Skeletal muscle tissue (tissue), 4 donors: ENCODE data around the gene PTPRK. TPM values are rescaled to one million over a fixed set of nuclear protein-coding genes. Genes with fewer than 3 reads are reported as not detected.

Source experiments
- H3K27ac ChIP-seq: one replicate; pipeline ENCODE4 v1.7.0; 2013; ENCODE audit warnings: mild to moderate bottlenecking, low read depth, low read length, inconsistent platforms
- H3K27me3 ChIP-seq, 3 donors: one replicate each; pipeline ENCODE4 v1.7.0; 2013; ENCODE audit warnings: low read length in 3 of 3; ENCODE audit not compliant: control insufficient read depth in 3 of 3, insufficient read depth in 3 of 3
- H3K36me3 ChIP-seq, 3 donors: one replicate each; pipeline ENCODE4 v1.7.0; 2013; ENCODE audit warnings: low read length in 3 of 3; ENCODE audit not compliant: control insufficient read depth in 3 of 3, insufficient read depth in 3 of 3
- H3K4me1 ChIP-seq, 3 donors: one replicate each; pipeline ENCODE4 v1.7.0; 2013; ENCODE audit warnings: low read length in 3 of 3, mild to moderate bottlenecking in 3 of 3; ENCODE audit not compliant: control insufficient read depth in 3 of 3, insufficient read depth in 3 of 3
- H3K4me3 ChIP-seq, 3 donors: one replicate each; pipeline ENCODE4 v1.7.0; 2013; ENCODE audit warnings: low read length in 3 of 3
- H3K9ac ChIP-seq, 3 donors: one replicate each; pipeline ENCODE4 v1.7.0; 2013; ENCODE audit warnings: low read length in 3 of 3, mild to moderate bottlenecking in 3 of 3, moderate library complexity in 2 of 3, low read depth in 1 of 3
- H3K9me3 ChIP-seq, 3 donors: one replicate each; pipeline ENCODE4 v1.7.0; 2013; ENCODE audit warnings: low read length in 3 of 3; ENCODE audit not compliant: control insufficient read depth in 3 of 3
- total RNA-seq: library from RNA; depleted of rRNA; stranded (reverse); fragments of >200 nt; gene quantifications from one replicate; pipeline ENCODE4 v1.2.3, GENCODE V29; 2014
- donor health status: Osteomylitis.

Gene PTPRK
- total RNA-seq, 1 donor from 2014 or later = 37.1 TPM

DNA sequence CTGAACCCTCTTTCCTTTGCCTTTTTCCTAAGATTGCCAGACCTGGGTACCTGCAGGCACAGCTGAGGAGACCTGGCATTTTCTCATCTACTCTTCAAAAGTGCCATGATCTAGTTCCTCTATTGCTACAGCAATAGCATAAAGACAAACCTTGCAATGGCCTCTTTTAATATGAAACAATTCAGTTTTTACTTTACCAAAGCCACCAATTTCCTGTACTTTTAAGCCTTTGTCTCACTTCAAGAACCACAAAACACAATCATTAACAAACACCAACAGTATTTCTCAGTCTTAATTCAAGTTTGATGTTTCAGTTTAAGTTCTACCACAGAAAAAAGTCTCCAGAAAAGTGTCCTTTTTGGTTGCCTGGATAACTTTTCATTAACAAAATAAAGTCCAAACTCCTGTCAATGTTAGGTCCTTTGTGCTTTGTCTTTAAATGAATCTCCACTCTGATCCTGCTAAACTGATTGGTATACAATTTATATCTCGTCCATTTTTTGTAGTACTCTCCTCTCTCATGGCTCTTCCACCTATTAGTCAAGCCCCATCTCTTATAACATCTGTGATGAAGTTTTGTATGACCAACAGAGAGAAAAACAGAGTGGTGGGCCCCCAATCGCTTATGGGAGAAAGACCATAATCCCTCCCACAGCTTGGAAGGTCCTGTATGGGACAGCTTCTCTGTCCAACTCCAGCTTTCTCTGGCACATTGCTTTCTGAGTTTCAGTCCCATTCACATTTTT is 569.1 kb downstream of the PTPRK start:
- H3K4me3 ChIP-seq = no peak overlapping the region
- no peaks in the 10 kb centered on the region for H3K36me3 ChIP-seq
- no peaks in the 10 kb centered on the region for H3K9me3 ChIP-seq
- H3K4me1 ChIP-seq = no peaks in the 10 kb centered on the region
- no peak overlapping the region for H3K27ac ChIP-seq
- no peak overlapping the region for H3K9ac ChIP-seq
- H3K27me3 ChIP-seq = no peaks in the 10 kb centered on the region

DNA sequence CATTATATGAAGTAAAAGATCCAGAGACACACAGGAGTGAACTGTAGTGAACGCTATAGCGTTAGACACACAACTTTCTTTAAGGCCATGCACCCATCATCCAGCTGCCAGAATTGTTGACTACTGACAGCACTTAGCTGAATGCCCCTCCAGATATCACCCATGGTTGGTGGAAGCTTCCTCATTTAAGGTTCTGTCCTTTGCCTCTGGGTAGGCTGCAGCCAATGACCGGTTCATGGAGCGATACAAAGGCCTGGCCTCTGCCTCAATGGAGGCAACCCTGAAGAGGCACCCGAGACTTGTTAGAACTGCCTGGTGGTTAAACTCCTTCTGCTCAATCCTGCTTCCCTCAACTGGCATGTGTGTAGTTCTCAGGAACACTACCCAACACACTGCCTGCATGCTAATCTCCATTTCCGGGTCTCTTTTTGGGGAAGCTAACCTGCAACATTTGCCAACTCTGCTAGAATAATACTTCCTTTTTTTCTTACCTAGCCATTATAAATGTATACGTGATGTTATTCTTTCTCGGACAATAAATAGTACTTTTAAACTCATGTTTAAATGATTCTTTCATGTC is 569.7 kb downstream of the PTPRK start:
- H3K4me3 ChIP-seq = no peak overlapping the region
- no peak overlapping the region for H3K27ac ChIP-seq
- H3K9ac ChIP-seq = no peak overlapping the region

DNA sequence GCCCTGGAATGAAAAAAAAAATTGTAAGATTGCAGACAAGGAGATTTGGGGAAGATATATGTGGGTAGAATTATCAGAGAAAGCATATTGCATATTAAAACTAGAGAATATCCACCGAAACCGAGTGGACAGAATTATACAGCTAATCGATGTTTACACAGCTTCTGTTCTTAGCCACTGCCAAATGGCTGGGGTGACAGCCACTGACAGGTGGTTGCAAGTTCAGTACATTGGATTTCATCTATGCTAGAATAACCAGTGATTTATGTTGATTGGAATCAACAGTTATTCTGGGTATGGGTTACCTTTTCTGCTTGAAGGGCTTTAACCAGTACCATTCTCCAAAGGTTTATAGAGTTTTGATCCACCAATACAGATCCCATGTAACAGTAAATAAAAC is 571.1 kb downstream of the PTPRK start:
- H3K4me3 ChIP-seq = no peak overlapping the region
- no peak overlapping the region for H3K9ac ChIP-seq
- H3K27me3 ChIP-seq = no peaks in the 10 kb centered on the region
- H3K36me3 ChIP-seq = no peaks in the 10 kb centered on the region
- H3K4me1 ChIP-seq = no peaks in the 10 kb centered on the region
- H3K27ac ChIP-seq = no peak overlapping the region
- H3K9me3 ChIP-seq = no peaks in the 10 kb centered on the region

More for the DNA sequence above, 569.7 kb downstream of the PTPRK start:
- H3K4me1 ChIP-seq = no peaks in the 10 kb centered on the region
- H3K27me3 ChIP-seq = no peaks in the 10 kb centered on the region
- no peaks in the 10 kb centered on the region for H3K36me3 ChIP-seq
- no peaks in the 10 kb centered on the region for H3K9me3 ChIP-seq

DNA sequence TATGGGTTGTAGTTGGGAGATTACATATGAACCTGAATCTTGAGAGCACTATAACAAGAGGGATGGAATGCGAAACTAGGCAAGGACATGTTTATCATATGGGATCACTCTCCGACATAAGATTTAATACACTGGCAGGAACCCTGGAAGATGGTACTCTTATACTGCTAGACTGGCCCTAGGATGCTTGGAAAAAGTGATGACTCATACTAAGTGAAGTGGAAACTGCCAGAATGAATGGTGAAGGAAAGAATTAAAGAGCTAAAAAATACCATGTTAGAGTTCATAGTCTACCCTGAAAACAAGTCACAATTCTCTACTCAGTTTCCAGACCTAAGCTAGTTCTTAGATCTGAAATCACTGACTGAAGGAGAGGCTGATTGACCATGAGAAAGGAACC is 574.0 kb downstream of the PTPRK start:
- Histone ChIP-seq H3K4me1 (no peaks in the 10 kb centered on the region), H3K36me3 (no peaks in the 10 kb centered on the region), H3K4me3 (no peak overlapping the region), H3K9me3 (no peaks in the 10 kb centered on the region), H3K27ac (no peak overlapping the region), H3K9ac (no peak overlapping the region), H3K27me3 (no peaks in the 10 kb centered on the region)

DNA sequence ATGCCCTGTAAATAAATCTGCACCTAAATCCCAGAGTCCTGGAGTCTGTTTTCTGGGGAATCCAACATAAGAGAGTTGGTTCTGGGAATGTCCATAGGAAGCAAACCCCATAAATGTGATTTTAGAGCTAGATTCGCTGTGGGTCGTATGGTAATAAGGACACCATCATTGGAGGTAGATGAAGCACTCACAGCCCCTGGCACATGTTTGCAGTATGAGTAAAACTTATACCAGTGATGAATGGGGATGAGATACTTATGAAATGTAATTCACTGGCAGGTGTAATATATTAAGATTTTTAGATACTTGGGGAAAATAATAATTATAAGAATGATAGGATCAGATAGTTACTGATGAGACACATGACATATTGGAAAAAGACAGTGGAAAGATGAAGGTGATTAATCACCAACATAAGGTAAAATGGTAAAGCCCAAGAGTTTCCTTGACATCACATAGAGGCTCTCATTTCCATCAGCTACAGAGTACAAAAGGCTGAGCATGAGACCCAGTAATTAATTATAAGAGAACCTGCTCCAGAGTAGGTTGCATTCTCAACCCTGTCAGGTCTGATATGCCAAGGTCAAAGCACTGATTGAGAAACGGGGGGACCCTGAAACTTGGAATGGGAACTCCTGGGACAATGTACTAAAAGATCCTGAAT is 574.8 kb downstream of the PTPRK start:
- Histone ChIP-seq H3K27me3 (no peaks in the 10 kb centered on the region), H3K9me3 (no peaks in the 10 kb centered on the region), H3K9ac (no peak overlapping the region), H3K27ac (no peak overlapping the region), H3K4me1 (no peaks in the 10 kb centered on the region), H3K36me3 (no peaks in the 10 kb centered on the region), H3K4me3 (no peak overlapping the region)

DNA sequence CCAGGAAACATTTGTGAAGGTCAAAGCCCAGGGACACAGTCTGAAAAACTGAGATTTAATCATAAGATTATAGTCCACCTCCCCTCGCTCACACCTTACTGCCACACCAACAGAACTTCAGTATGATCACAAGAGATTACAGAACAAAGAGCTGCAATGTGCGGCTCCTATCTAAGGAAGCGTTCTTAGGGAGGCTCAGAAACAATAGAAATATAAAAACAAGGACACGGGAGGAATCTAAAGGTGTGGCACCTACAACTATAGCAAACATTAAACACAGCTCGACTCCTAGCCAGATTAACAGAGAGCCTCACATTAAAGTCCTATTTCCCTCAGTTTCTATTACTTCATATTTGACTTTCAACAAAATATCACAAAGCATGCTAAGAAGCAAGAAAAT is 579.2 kb downstream of the PTPRK start:
- Histone ChIP-seq H3K36me3 (no peaks in the 10 kb centered on the region), H3K4me1 (no peaks in the 10 kb centered on the region), H3K27me3 (no peaks in the 10 kb centered on the region), H3K27ac (no peak overlapping the region), H3K9ac (no peak overlapping the region), H3K4me3 (no peak overlapping the region), H3K9me3 (no peaks in the 10 kb centered on the region)

DNA sequence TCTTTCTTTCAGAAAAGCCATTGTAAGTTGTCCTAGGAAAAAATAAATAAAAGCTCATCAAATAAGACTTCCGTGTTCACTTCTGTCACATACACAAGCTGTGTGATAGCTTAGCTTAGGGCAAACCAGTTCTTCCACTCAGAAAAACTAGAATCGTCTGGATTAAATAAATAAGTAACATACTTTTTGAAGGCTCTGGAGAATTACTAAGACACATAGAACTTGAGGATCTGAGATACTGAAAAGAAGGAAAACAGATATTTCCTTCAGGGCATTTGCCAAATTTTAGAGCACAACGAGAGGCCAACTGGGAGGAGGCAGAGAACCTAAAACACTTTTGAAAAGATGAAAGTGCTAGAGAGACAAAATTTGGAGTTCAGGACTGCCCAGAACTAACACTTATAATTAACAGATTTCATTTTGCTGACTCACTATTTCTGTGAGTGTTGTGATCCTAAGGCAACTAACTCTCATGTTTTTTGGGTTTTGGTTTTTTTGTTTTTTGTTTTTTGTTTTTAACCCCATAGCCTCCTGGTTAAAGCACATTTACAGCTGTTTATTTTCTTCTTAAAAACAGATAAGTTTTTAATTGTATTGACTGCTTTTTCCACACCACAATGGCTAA is 580.8 kb downstream of the PTPRK start:
- no peak overlapping the region for H3K4me3 ChIP-seq
- no peak overlapping the region for H3K9ac ChIP-seq
- no peaks in the 10 kb centered on the region for H3K36me3 ChIP-seq
- no peaks in the 10 kb centered on the region for H3K27me3 ChIP-seq
- no peaks in the 10 kb centered on the region for H3K4me1 ChIP-seq
- H3K27ac ChIP-seq = no peak overlapping the region
- H3K9me3 ChIP-seq = no peaks in the 10 kb centered on the region

DNA sequence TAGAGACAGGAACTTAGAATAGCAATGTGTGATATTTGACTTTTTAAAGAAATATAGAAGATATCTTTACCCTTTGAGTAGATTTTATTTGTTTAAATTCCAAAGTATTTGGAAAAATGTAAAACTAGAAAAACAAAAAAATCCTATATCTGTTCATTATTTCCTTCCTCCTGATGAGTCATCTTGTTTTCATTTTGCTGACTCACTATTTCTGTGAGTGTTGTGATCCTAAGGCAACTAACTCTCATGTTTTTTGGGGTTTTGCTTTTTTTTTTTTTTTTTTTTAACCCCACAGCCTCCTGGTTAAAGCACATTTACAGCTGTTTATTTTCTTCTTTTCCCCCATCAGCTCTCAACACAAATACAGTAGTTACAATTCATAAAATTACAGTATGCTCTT is 581.7 kb downstream of the PTPRK start:
- H3K27me3 ChIP-seq = no peaks in the 10 kb centered on the region
- no peak overlapping the region for H3K9ac ChIP-seq
- no peaks in the 10 kb centered on the region for H3K4me1 ChIP-seq

DNA sequence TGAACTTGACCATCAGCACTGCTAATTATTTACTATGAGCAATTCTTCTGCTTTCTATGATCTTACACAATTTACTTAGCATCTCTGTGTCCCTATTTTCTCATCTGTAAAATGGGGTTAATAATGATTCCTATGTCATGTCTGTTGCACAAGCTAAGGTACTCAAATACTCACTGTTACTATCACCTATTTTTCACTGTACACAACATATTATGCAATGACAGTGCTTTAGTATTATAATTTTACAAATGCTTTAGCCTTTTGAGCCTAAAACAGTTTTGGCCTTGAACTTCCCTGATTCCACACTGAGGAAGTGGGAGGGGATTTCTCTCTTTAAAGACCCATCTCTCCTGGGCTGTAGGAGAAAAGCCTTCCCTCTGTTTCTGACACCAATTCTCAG is 582.7 kb downstream of the PTPRK start:
- H3K9ac ChIP-seq = no peak overlapping the region
- H3K27ac ChIP-seq = no peak overlapping the region
- H3K36me3 ChIP-seq = no peaks in the 10 kb centered on the region
- H3K27me3 ChIP-seq = no peaks in the 10 kb centered on the region
- H3K9me3 ChIP-seq = peaks cover 0 to 6% (median under 1%) of the 10 kb centered on the region in 3 donors
- H3K4me1 ChIP-seq = no peaks in the 10 kb centered on the region
- no peak overlapping the region for H3K4me3 ChIP-seq

More for the DNA sequence above, 581.7 kb downstream of the PTPRK start:
- Histone ChIP-seq H3K36me3 (no peaks in the 10 kb centered on the region), H3K4me3 (no peak overlapping the region), H3K27ac (no peak overlapping the region), H3K9me3 (peaks cover 0 to 3% (median 0%) of the 10 kb centered on the region in 3 donors)

DNA sequence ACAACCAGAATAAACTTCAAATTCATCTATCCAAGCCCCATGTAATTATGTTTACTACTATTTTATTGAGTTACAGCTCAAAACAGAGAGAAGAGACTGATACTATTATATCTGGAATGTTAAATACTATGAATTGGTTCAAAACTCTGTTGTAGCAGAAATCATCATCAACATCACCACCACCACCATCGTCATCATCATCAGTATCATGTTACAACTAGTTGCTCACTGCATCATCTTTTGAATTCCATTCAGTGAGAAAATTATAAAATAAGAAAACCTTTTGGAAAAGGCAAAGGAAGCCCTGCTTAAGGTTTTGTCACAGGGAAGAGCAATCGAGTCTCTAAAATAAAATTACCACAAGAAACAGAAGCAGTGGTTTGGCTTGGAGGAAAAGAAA is 583.3 kb downstream of the PTPRK start:
- no peak overlapping the region for H3K27ac ChIP-seq
- H3K4me1 ChIP-seq = no peaks in the 10 kb centered on the region
- peaks cover 0 to 10% (median 5%) of the 10 kb centered on the region in 3 donors for H3K9me3 ChIP-seq
- no peaks in the 10 kb centered on the region for H3K27me3 ChIP-seq
- H3K36me3 ChIP-seq = no peaks in the 10 kb centered on the region
- H3K9ac ChIP-seq = no peak overlapping the region
- no peak overlapping the region for H3K4me3 ChIP-seq
